SIG-M5 treated with dmso at 0.1 percent for 504 hours (cell line): Measurements from ENCODE around the gene FASTKD3.

ENCODE experiments used
- DNase-seq: peaks from one replicate; lab custom pipeline; 2025; ENCODE audit not compliant: unreplicated experiment; lab: John Stamatoyannopoulos, UW

FASTKD3 gene

GRCh38 chr5:7881816-7882215 is 13.0 kb upstream of the FASTKD3 start:
- no peak for DNase-seq

- peak; percentile 69 for DNase-seq
Measured at GRCh38 chr5:7881091-7881490, 12.3 kb upstream of the FASTKD3 start.

- peak; percentile 98 for DNase-seq
Measured at GRCh38 chr5:7878381-7878873, 9.6 kb upstream of the FASTKD3 start.

GRCh38 chr5:7877851-7878250 is 9.0 kb upstream of the FASTKD3 start:
- no peak for DNase-seq

- peak; percentile 35 for DNase-seq
Measured at GRCh38 chr5:7876867-7877266, 8.0 kb upstream of the FASTKD3 start.

GRCh38 chr5:7875151-7875550 is 6.3 kb upstream of the FASTKD3 start:
- no peak for DNase-seq

- no peak for DNase-seq
Measured at GRCh38 chr5:7874639-7875038, 5.8 kb upstream of the FASTKD3 start.

GRCh38 chr5:7873216-7873615 is 4.4 kb upstream of the FASTKD3 start:
- no peak for DNase-seq

GRCh38 chr5:7872517-7873130 is 3.8 kb upstream of the FASTKD3 start:
- no peak for DNase-seq

- no peak for DNase-seq
Measured at GRCh38 chr5:7871653-7872052, 2.8 kb upstream of the FASTKD3 start.

- DNase-seq: no peak
Measured at GRCh38 chr5:7869474-7870136, 774 bp upstream of the FASTKD3 start.

- peak; percentile 45 for DNase-seq
Measured at GRCh38 chr5:7868427-7868772, 431 bp downstream of the FASTKD3 start.

GRCh38 chr5:7867260-7867659 is 1.6 kb downstream of the FASTKD3 start:
- no peak for DNase-seq

- no peak for DNase-seq
Measured at GRCh38 chr5:7866196-7866595, 2.6 kb downstream of the FASTKD3 start.

- no peak for DNase-seq
Measured at GRCh38 chr5:7857926-7858632, 10.8 kb downstream of the FASTKD3 start.

GRCh38 chr5:7857361-7857760 is 11.5 kb downstream of the FASTKD3 start:
- DNase-seq: no peak

GRCh38 chr5:7856855-7857254 is 12.0 kb downstream of the FASTKD3 start:
- peak; percentile 60 for DNase-seq

GRCh38 chr5:7855611-7856010 is 13.2 kb downstream of the FASTKD3 start:
- no peak for DNase-seq

GRCh38 chr5:7852988-7853387 is 15.8 kb downstream of the FASTKD3 start:
- no peak for DNase-seq

- DNase-seq: no peak
Measured at GRCh38 chr5:7852542-7852941, 16.3 kb downstream of the FASTKD3 start.

- DNase-seq: no peak
Measured at GRCh38 chr5:7851617-7852289, 17.1 kb downstream of the FASTKD3 start.

GRCh38 chr5:7851240-7851592 is 17.6 kb downstream of the FASTKD3 start:
- DNase-seq: no peak
